ENCODE measurements around the gene OR6M1.

GRCh38 chr11:123833095-123833494, 26.9 kb upstream of the OR6M1 start:
- TF ChIP-seq CTCF (IDR thresholded peaks at IDR 0.05) (no peak), POLR2A (IDR thresholded peaks at IDR 0.05) (no peak)
